ENCODE measurements around the gene ADAMTS12.

DNA sequence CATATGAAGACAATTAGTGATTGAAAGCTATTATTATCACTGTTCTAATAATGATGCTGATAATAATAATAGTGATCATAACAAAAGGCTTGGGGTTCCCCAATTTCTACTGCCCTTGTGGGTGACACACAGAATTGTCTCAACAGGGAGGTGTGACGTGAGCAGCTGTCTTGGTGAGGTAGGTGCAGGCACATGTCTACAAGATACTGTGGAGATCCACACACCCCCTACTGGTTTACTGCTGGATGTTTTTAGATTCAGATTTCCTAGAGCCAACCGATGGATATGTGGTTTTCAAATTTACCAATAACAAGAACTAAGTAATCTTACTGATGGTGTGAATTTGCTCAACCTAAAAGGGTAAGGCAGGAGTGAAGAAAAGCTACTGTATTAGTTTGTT lies 312.0 kb downstream of the ADAMTS12 start:
- TF ChIP-seq, protein P1, sequence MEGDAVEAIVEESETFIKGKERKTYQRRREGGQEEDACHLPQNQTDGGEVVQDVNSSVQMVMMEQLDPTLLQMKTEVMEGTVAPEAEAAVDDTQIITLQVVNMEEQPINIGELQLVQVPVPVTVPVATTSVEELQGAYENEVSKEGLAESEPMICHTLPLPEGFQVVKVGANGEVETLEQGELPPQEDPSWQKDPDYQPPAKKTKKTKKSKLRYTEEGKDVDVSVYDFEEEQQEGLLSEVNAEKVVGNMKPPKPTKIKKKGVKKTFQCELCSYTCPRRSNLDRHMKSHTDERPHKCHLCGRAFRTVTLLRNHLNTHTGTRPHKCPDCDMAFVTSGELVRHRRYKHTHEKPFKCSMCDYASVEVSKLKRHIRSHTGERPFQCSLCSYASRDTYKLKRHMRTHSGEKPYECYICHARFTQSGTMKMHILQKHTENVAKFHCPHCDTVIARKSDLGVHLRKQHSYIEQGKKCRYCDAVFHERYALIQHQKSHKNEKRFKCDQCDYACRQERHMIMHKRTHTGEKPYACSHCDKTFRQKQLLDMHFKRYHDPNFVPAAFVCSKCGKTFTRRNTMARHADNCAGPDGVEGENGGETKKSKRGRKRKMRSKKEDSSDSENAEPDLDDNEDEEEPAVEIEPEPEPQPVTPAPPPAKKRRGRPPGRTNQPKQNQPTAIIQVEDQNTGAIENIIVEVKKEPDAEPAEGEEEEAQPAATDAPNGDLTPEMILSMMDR (IDR thresholded peaks at IDR 0.05): no peak
- no peak for TF ChIP-seq POLR2A (IDR thresholded peaks at IDR 0.05; ENCODE audit: low read depth)
- no peak for TF ChIP-seq EP300 (IDR thresholded peaks at IDR 0.05)
- no peak for TF ChIP-seq POLR2AphosphoS5 (IDR thresholded peaks at IDR 0.05)
